ENCODE data around the gene ANKRD33B.
A peak's percentile ranks its signal among the peaks of the same experiment; 100 is the strongest.
"Not testable (repeated sequence)": the region's sequence is repeated elsewhere in the genome, so short reads cannot be mapped to it uniquely, and the experiment has no call there.

Gene ANKRD33B

DNA sequence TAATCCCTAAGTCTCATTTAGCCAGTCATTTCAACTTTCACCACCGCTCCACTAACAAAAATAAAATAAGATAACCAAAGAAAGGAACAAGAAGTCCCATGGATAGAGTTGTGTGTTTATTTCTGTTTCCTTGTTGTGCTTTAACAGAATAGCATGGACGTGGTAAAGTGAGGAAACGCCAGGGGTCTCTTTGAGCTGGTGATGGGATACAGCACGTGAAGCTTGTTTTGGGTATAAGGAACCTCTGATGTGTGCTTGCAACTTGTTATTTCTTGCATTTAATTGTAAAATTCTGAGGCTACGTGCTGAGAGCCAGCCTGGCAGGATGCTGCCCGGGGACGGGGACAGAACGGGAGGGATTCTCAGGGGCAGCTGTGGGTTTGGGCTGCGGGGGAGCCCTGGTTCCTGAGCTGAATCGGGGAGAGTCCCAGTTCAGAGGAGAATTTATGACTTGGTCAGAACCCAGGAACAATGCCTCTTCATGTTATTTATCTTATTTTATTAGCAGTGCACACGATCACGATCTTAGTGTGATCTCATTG, 63.4 kb downstream of the ANKRD33B start:
- peak overlapping the region; percentile 47 for H3K4me3 ChIP-seq (ENCODE audit: low read length)
- TF ChIP-seq, protein P1, sequence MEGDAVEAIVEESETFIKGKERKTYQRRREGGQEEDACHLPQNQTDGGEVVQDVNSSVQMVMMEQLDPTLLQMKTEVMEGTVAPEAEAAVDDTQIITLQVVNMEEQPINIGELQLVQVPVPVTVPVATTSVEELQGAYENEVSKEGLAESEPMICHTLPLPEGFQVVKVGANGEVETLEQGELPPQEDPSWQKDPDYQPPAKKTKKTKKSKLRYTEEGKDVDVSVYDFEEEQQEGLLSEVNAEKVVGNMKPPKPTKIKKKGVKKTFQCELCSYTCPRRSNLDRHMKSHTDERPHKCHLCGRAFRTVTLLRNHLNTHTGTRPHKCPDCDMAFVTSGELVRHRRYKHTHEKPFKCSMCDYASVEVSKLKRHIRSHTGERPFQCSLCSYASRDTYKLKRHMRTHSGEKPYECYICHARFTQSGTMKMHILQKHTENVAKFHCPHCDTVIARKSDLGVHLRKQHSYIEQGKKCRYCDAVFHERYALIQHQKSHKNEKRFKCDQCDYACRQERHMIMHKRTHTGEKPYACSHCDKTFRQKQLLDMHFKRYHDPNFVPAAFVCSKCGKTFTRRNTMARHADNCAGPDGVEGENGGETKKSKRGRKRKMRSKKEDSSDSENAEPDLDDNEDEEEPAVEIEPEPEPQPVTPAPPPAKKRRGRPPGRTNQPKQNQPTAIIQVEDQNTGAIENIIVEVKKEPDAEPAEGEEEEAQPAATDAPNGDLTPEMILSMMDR (conservative IDR thresholded peaks at IDR 0.05; ENCODE audit: low read depth, low read length), result no peak
- DNase-seq (ENCODE audit: low read depth), result no peak

DNA sequence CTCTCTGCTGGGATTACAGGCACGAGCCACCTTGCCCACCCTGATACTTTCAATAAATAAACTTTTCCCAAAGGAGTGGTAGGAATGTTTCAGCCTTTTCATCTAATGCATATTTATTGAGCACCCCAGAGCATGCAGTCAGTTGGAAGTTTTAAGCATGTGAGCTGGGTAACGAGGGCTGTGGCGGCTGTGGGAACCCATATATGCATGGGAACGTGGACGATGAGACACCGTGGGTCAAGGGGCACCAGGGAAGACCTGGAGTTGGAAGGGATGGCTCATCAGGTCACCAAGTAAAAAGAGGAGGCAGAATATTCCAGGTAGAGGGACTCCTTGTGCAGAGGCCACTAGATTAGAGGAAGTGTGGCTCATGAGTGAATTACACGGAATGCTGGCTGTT, 64.7 kb downstream of the ANKRD33B start:
- TF ChIP-seq, protein P1 (conservative IDR thresholded peaks at IDR 0.05; ENCODE audit: low read depth, low read length), result no peak
- H3K4me3 ChIP-seq (ENCODE audit: low read length), result no peak overlapping the region
- no peak for DNase-seq (ENCODE audit: low read depth)

DNA sequence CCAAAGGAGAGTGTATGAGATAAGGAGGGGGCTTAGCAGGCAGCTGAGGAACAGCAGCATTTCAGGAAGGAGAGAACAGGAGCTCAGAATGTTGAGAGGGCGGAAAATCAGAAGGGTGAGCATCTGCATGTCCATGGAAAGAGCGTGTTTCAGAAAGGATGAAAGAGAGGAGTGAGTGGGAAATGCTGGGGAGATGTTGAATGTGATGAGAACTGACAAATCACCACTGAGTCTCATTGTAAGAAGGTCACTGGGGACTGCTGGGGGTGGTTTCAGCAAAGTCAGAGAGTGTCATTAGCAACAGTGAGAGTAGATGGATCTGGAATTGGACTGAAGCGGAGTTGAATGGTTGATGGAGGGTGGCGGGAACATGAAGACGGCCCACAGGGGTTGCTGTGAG, 65.8 kb downstream of the ANKRD33B start:
- TF ChIP-seq, protein P1 (conservative IDR thresholded peaks at IDR 0.05; ENCODE audit: low read depth, low read length), result no peak
- DNase-seq (ENCODE audit: low read depth), result no peak
- H3K4me3 ChIP-seq (ENCODE audit: low read length), result no peak overlapping the region

DNA sequence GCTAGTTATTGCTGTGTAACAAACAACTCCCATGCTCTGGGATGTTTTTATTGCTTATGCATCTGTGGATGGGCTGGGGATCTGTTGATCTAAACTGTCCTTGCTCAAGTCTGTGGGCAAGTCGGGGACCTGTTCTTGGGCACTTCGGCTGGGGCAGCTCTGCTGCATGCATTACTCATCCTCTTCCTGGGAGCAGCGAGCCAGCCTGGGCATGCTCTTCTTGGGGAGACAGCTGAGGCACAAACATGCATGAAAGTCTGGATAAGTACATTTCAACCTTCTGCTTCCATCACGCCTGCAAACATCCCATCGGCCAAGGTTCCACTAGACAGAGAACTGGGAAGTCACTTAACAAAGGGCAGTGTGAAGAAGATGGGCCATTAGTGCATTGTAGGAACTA, 66.3 kb downstream of the ANKRD33B start:
- no peak for DNase-seq (ENCODE audit: low read depth)
- TF ChIP-seq, protein P1 (conservative IDR thresholded peaks at IDR 0.05; ENCODE audit: low read depth, low read length), result no peak

DNA sequence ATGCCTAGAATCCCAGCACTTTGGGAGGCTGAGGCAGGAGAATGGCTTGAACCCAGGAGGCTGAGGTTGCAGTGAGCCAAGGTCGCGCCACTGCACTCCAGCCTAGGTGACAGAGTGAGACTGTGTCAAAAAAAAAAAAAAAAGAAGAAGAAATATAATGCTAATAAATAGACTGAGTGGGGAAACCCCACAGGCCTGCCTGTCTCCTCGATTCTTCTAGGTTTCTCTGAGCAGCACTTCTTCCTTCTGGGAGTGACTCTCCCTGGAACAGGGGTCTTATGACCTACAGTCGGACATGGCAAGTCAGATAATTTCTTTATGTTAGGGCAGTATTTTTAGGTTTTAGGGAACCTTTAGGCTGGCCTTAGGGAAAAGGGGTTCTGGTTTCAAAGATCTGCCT, 66.9 kb downstream of the ANKRD33B start:
- DNase-seq (ENCODE audit: low read depth); H3K4me3 ChIP-seq (ENCODE audit: low read length): not testable (repeated sequence)

More for the DNA sequence above, 66.3 kb downstream of the ANKRD33B start:
- H3K4me3 ChIP-seq (ENCODE audit: low read length), result no peak overlapping the region

DNA sequence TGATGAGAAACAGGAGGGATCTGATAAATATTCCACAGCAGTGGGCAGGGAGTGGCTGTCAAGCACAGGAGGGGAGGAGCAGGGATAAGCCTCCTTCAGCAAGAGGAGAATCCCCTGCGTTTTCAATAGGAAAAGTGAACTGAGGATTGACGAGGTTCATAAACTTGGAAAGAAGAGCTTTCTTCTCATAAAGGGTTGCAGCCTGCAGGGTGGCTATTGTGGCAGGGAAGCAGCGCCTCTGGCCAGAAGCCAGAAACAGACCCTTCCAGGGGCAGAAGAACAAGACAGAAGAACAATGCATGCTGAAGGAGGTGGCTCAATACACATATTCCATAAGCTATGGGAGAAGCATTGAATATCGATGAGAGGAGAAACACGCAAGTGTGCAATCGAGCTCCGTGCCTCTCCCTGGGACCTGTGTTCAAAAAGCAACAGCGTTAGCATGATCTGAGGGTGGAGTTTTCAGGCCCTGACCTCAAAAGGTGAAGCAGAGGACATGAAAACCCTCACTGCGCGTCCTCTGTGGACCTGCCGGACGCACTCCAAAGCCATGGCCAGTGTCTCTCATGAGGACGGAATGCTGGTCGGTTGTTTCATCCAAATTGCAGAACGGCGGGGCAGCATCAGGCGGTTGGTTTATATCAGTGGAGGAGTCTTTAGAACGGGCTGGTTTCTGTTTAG, 67.6 kb downstream of the ANKRD33B start:
- H3K4me3 ChIP-seq (ENCODE audit: low read length), result no peak overlapping the region
- no peak for DNase-seq (ENCODE audit: low read depth)

DNA sequence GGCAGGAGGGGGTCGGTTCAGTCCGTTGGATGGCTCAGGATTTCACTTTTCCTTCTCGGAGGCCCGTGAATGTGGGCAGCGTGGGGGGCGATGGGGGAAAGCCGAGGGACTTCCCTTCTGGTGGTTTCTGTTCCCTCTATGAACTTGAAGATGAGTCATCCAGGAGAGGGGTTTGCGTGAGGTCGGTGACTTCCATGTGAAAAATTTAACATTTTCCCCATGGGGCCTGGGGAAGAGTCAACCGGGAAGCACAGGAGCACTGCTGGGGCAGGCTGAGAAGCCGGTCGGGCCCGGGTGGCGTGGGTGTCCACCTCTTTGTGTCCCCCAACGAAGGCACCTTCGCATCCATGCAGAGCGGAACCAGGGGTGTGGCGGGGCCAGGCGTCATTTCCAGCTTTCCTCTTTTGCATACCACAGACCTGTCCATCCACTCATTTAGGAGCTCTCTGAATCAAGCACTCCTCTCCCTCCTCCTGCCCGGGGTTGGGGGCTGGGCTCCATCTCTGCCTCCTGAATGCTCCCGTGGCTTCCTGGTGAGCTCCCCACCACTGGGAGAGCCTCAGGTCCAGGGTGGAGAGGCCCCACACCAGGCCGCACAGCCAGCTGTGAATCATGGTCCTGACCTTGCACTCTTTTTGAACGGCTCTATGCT, 68.4 kb downstream of the ANKRD33B start:
- TF ChIP-seq, protein P1 (conservative IDR thresholded peaks at IDR 0.05; ENCODE audit: low read depth, low read length), result no peak
- no peak for DNase-seq (ENCODE audit: low read depth)
- H3K4me3 ChIP-seq (ENCODE audit: low read length), result no peak overlapping the region

More for the DNA sequence above, 67.6 kb downstream of the ANKRD33B start:
- TF ChIP-seq, protein P1 (conservative IDR thresholded peaks at IDR 0.05; ENCODE audit: low read depth, low read length), result no peak

Data from retinal pigment epithelial cell (primary cell).